ENCODE measurements around the gene SAMD8. TPM values are rescaled to one million over a fixed set of nuclear protein-coding genes. Genes with fewer than 3 reads are reported as not detected.

Gene SAMD8
- total RNA-seq, 1 donor from 2014 or later = 14.9 TPM

- peaks cover 24% of the 10 kb centered on the region for H3K4me1 Mint-ChIP-seq (ENCODE audit: low read depth)
- DNase-seq (ENCODE audit: low spot score) = no peak
- H3K9me3 Mint-ChIP-seq = no peaks in the 10 kb centered on the region
- peak overlapping the region; percentile 17 for H3K27ac Mint-ChIP-seq
- intact Hi-C loops (cut with micrococcal nuclease) = no loop called here
- H3K4me3 Mint-ChIP-seq (ENCODE audit: low read depth) = no peak overlapping the region
- H3K27me3 Mint-ChIP-seq (ENCODE audit: low read depth) = no peaks in the 10 kb centered on the region
- H3K36me3 Mint-ChIP-seq (ENCODE audit: low read depth) = peaks cover 4% of the 10 kb centered on the region
These were observed 34.1 kb downstream of the SAMD8 start for GRCh38 chr10:75145590-75145989.

- peaks cover 24% of the 10 kb centered on the region for H3K4me1 Mint-ChIP-seq (ENCODE audit: low read depth)
- intact Hi-C loops (cut with micrococcal nuclease) = no loop called here
- no peak overlapping the region for H3K27ac Mint-ChIP-seq
- H3K27me3 Mint-ChIP-seq (ENCODE audit: low read depth) = no peaks in the 10 kb centered on the region
- peaks cover 12% of the 10 kb centered on the region for H3K36me3 Mint-ChIP-seq (ENCODE audit: low read depth)
- no peak overlapping the region for H3K4me3 Mint-ChIP-seq (ENCODE audit: low read depth)
- H3K9me3 Mint-ChIP-seq = no peaks in the 10 kb centered on the region
- no peak for DNase-seq (ENCODE audit: low spot score)
These were observed 35.3 kb downstream of the SAMD8 start for GRCh38 chr10:75146780-75147179.

DNA sequence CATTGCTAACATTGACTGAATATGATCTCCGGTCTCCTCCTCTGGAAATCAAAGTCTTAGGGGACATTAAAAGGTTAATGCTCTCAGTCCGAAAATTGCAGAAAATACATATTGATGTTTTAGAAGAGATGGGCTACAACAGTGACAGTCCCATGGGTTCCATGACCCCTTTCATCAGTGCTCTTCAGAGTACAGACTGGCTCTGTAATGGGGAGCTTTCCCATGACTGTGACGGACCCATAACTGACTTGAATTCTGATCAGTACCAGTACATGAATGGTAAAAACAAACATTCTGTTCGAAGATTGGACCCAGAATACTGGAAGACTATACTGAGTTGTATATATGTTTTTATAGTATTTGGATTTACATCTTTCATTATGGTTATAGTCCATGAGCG lies 39.2 kb downstream of the SAMD8 start:
- H3K36me3 Mint-ChIP-seq (ENCODE audit: low read depth) = peaks cover 32% of the 10 kb centered on the region

GRCh38 chr10:75159519-75159918 lies 48.1 kb downstream of the SAMD8 start:
- H3K36me3 Mint-ChIP-seq (ENCODE audit: low read depth) = peaks cover 23% of the 10 kb centered on the region
- H3K27me3 Mint-ChIP-seq (ENCODE audit: low read depth) = no peaks in the 10 kb centered on the region
- no peaks in the 10 kb centered on the region for H3K9me3 Mint-ChIP-seq
- H3K4me1 Mint-ChIP-seq (ENCODE audit: low read depth) = peaks cover 14% of the 10 kb centered on the region
- peak overlapping the region; percentile 29 for H3K27ac Mint-ChIP-seq
- DNase-seq (ENCODE audit: low spot score) = no peak
- intact Hi-C loops (cut with micrococcal nuclease) = no loop called here
- no peak overlapping the region for H3K4me3 Mint-ChIP-seq (ENCODE audit: low read depth)

More for the DNA sequence above, 39.2 kb downstream of the SAMD8 start:
- no peaks in the 10 kb centered on the region for H3K27me3 Mint-ChIP-seq (ENCODE audit: low read depth)
- H3K4me3 Mint-ChIP-seq (ENCODE audit: low read depth) = no peak overlapping the region
- no peaks in the 10 kb centered on the region for H3K9me3 Mint-ChIP-seq
- H3K4me1 Mint-ChIP-seq (ENCODE audit: low read depth) = peaks cover 10% of the 10 kb centered on the region
- intact Hi-C loops (cut with micrococcal nuclease) = no loop called here
- DNase-seq (ENCODE audit: low spot score) = no peak
- no peak overlapping the region for H3K27ac Mint-ChIP-seq

DNA sequence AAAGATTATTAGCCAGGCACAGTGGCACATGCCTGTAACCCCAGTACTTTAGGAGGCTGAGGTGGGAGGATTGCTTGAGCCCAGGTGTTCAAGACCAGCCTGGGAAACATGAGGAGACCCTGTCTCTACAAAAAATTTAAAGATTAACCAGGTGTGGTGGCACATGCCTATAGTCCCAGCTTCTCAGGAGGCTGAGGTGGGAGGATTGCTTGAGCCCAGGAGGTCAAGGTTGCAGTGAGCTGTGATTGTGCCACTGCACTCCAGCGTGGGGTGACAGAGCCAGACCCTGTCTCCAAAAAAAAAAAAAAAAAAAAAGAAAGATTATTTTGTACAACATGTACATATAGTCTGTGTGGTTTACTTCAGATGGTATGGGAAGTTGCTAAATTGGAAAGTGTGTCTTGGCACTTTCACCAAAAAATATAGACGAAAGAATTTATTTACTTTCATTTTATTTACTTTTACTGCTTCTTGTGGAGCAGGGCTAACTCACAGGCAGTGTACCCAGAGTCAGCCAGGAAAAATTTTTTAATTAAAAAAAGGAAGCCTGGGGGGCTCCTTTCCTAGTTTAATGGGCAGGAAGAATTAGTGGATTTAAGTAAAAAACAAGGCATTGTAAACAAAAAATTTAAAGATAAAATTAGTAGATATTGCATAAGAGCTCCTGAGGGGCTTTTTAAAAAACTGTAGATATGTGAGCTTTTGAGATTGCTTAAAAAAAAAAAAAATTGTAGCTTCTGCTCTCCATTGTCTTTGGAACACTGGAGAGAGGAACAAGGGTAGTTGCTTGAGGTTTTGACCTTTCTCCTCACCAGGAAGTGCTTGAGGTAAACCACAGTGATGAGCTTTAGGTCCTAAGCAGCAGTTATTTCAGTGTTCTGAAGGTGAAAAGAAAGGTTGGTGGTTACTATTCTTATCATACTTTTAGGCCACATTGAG lies 54.5 kb downstream of the SAMD8 start:
- intact Hi-C loops (cut with micrococcal nuclease) = loop anchor here (2.0 kb wide), 2 partner anchors 27 to 53 kb away; no protein-coding TSS in a partner anchor
- Mint-ChIP-seq H3K9me3 (no peaks in the 10 kb centered on the region), H3K4me3 (ENCODE audit: low read depth) (peak overlapping the region; percentile 49), H3K27ac (peak overlapping the region; percentile 90), H3K36me3 (ENCODE audit: low read depth) (peaks cover 30% of the 10 kb centered on the region), H3K27me3 (ENCODE audit: low read depth) (no peaks in the 10 kb centered on the region), H3K4me1 (ENCODE audit: low read depth) (peaks cover 25% of the 10 kb centered on the region)
- no peak for DNase-seq (ENCODE audit: low spot score)

GRCh38 chr10:75166623-75166972 lies 55.1 kb downstream of the SAMD8 start:
- peaks cover 27% of the 10 kb centered on the region for H3K36me3 Mint-ChIP-seq (ENCODE audit: low read depth)
- H3K27ac Mint-ChIP-seq = peak overlapping the region; percentile 90

DNA sequence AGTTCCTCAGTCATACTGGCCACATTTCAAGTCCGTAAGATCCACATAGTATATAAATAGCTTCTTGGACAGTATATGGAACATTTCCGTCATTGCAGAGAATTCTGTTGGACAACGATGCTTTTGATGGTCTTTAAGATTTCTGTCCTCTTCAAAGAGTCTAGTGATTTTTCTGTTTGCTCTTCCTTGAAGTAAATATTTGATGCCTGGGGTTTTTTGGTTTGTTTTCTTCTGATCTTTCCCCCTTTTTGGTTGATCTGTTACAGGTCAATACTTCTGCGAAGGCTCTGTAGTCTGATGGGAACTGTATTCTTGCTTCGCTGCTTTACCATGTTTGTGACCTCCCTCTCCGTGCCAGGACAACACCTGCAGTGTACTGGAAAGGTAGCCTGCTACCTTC lies 56.8 kb downstream of the SAMD8 start:
- no peaks in the 10 kb centered on the region for H3K27me3 Mint-ChIP-seq (ENCODE audit: low read depth)
- peaks cover 30% of the 10 kb centered on the region for H3K36me3 Mint-ChIP-seq (ENCODE audit: low read depth)
- DNase-seq (ENCODE audit: low spot score) = no peak
- H3K27ac Mint-ChIP-seq = peak overlapping the region; percentile 66
- no peaks in the 10 kb centered on the region for H3K9me3 Mint-ChIP-seq
- H3K4me1 Mint-ChIP-seq (ENCODE audit: low read depth) = peaks cover 22% of the 10 kb centered on the region
- intact Hi-C loops (cut with micrococcal nuclease) = no loop called here
- peak overlapping the region; percentile 2 for H3K4me3 Mint-ChIP-seq (ENCODE audit: low read depth)

More at GRCh38 chr10:75166623-75166972, 55.1 kb downstream of the SAMD8 start:
- Mint-ChIP-seq H3K27me3 (ENCODE audit: low read depth) (no peaks in the 10 kb centered on the region), H3K4me1 (ENCODE audit: low read depth) (peaks cover 21% of the 10 kb centered on the region), H3K9me3 (no peaks in the 10 kb centered on the region), H3K4me3 (ENCODE audit: low read depth) (peak overlapping the region; percentile 49)
- DNase-seq (ENCODE audit: low spot score) = no peak
- intact Hi-C loops (cut with micrococcal nuclease) = loop anchor here (2.0 kb wide), 2 partner anchors 28 to 54 kb away; no protein-coding TSS in a partner anchor

GRCh38 chr10:75170215-75170614 lies 58.8 kb downstream of the SAMD8 start:
- peaks cover 31% of the 10 kb centered on the region for H3K36me3 Mint-ChIP-seq (ENCODE audit: low read depth)
- no peak for DNase-seq (ENCODE audit: low spot score)
- no peaks in the 10 kb centered on the region for H3K9me3 Mint-ChIP-seq
- H3K27ac Mint-ChIP-seq = no peak overlapping the region
- intact Hi-C loops (cut with micrococcal nuclease) = no loop called here
- no peaks in the 10 kb centered on the region for H3K27me3 Mint-ChIP-seq (ENCODE audit: low read depth)
- H3K4me1 Mint-ChIP-seq (ENCODE audit: low read depth) = peaks cover 24% of the 10 kb centered on the region
- H3K4me3 Mint-ChIP-seq (ENCODE audit: low read depth) = no peak overlapping the region

DNA sequence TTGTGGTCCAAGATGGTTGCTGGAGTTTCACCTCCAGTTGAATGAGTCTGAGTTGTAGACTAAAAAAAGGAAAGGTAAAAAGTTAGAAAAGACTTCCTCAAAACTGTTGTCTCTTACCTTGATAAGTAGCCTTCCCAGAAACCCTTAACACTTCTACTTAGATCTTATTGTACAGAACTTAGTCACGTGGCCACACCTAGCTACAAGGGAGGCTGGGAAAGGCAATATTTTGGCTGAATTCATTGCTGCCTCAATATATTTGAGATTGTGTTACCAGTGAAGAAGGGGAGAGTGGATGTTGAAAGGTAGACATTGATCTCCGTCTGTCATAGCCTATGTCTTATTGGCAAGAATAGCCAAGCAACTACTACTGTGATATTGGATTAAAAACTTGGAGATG lies 63.6 kb downstream of the SAMD8 start:
- peaks cover 36% of the 10 kb centered on the region for H3K36me3 Mint-ChIP-seq (ENCODE audit: low read depth)

DNA sequence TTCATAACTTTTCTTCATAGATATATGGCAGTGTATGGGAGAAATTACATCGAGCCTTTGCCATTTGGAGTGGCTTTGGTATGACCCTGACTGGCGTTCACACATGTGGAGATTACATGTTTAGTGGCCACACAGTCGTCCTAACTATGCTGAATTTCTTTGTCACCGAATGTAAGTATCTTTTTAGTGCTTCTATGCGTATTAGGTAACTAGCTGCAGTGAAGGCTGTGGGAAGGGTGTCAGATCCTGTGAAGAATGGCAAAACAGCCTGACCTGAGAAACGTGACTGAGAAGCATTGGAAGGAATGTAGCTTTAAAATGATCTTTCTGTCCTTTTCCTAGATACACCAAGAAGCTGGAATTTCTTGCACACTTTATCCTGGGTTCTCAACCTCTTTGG lies 64.6 kb downstream of the SAMD8 start:
- DNase-seq (ENCODE audit: low spot score) = no peak
- intact Hi-C loops (cut with micrococcal nuclease) = no loop called here
- peaks cover 27% of the 10 kb centered on the region for H3K4me1 Mint-ChIP-seq (ENCODE audit: low read depth)
- no peak overlapping the region for H3K4me3 Mint-ChIP-seq (ENCODE audit: low read depth)
- no peaks in the 10 kb centered on the region for H3K27me3 Mint-ChIP-seq (ENCODE audit: low read depth)
- no peaks in the 10 kb centered on the region for H3K9me3 Mint-ChIP-seq
- no peak overlapping the region for H3K27ac Mint-ChIP-seq
- H3K36me3 Mint-ChIP-seq (ENCODE audit: low read depth) = peaks cover 33% of the 10 kb centered on the region

More for the DNA sequence above, 63.6 kb downstream of the SAMD8 start:
- no peak overlapping the region for H3K4me3 Mint-ChIP-seq (ENCODE audit: low read depth)
- no peaks in the 10 kb centered on the region for H3K27me3 Mint-ChIP-seq (ENCODE audit: low read depth)
- no peaks in the 10 kb centered on the region for H3K9me3 Mint-ChIP-seq
- peaks cover 23% of the 10 kb centered on the region for H3K4me1 Mint-ChIP-seq (ENCODE audit: low read depth)
- intact Hi-C loops (cut with micrococcal nuclease) = no loop called here
- no peak for DNase-seq (ENCODE audit: low spot score)
- H3K27ac Mint-ChIP-seq = no peak overlapping the region

GRCh38 chr10:75176736-75177135 lies 65.3 kb downstream of the SAMD8 start:
- Mint-ChIP-seq H3K27ac (no peak overlapping the region), H3K36me3 (ENCODE audit: low read depth) (peaks cover 38% of the 10 kb centered on the region), H3K27me3 (ENCODE audit: low read depth) (no peaks in the 10 kb centered on the region), H3K4me3 (ENCODE audit: low read depth) (no peak overlapping the region), H3K9me3 (no peaks in the 10 kb centered on the region), H3K4me1 (ENCODE audit: low read depth) (peaks cover 34% of the 10 kb centered on the region)
- intact Hi-C loops (cut with micrococcal nuclease) = no loop called here
- DNase-seq (ENCODE audit: low spot score) = no peak

- intact Hi-C loops (cut with micrococcal nuclease) = loop anchor here (2.0 kb wide), 1 partner anchor 67 kb away; no protein-coding TSS in a partner anchor
- H3K4me1 Mint-ChIP-seq (ENCODE audit: low read depth) = peaks cover 29% of the 10 kb centered on the region
- peaks cover 32% of the 10 kb centered on the region for H3K36me3 Mint-ChIP-seq (ENCODE audit: low read depth)
- H3K27me3 Mint-ChIP-seq (ENCODE audit: low read depth) = no peaks in the 10 kb centered on the region
- H3K9me3 Mint-ChIP-seq = no peaks in the 10 kb centered on the region
- no peak overlapping the region for H3K4me3 Mint-ChIP-seq (ENCODE audit: low read depth)
- peak overlapping the region; percentile 53 for H3K27ac Mint-ChIP-seq
- no peak for DNase-seq (ENCODE audit: low spot score)
These were observed 68.3 kb downstream of the SAMD8 start for GRCh38 chr10:75179657-75180177.

GRCh38 chr10:75180592-75180991 lies 69.1 kb downstream of the SAMD8 start:
- no peaks in the 10 kb centered on the region for H3K9me3 Mint-ChIP-seq
- H3K27ac Mint-ChIP-seq = peak overlapping the region; percentile 46
- no peak overlapping the region for H3K4me3 Mint-ChIP-seq (ENCODE audit: low read depth)
- peaks cover 27% of the 10 kb centered on the region for H3K4me1 Mint-ChIP-seq (ENCODE audit: low read depth)
- peaks cover 27% of the 10 kb centered on the region for H3K36me3 Mint-ChIP-seq (ENCODE audit: low read depth)
- DNase-seq (ENCODE audit: low spot score) = no peak
- intact Hi-C loops (cut with micrococcal nuclease) = loop anchor here (2.0 kb wide), 1 partner anchor 68 kb away; no protein-coding TSS in a partner anchor
- no peaks in the 10 kb centered on the region for H3K27me3 Mint-ChIP-seq (ENCODE audit: low read depth)

Measured in activated T-helper 2 cell treated with anti-CD3 and anti-CD28 coated beads, Interferon-gamma antibody, Interleukin-2, Interleukin-4, amounts not matched to agents 10 μg/mL and 5 μg/mL and 100 μg/mL, durations not matched to agents 14 hours and 24 hours and 36 hours (primary cell).